Gastrocnemius medialis (tissue), 4 donors: Measurements from ENCODE around the gene BCAR1.

Source experiments
- CTCF ChIP-seq, 5 experiments: fragments of 450-650 bp in 3 of 5; fragments of 200-600 bp in 2 of 5; sonication (generic) in 2 of 5; IDR thresholded peaks in 4 of 5; conservative IDR thresholded peaks in 1 of 5; 1 replicate in 4 of 5; 2 replicates in 1 of 5; pipeline ENCODE4 v1.5.1; 2016 to 2019; ENCODE audit warnings: antibody characterized with exemption in 5 of 5, mild to moderate bottlenecking in 3 of 5, moderate library complexity in 3 of 5
- POLR2A ChIP-seq, 2 donors: fragments of 450-650 bp; IDR thresholded peaks; one replicate each; pipeline ENCODE4 v1.6.1; 2017; ENCODE audit warnings: antibody characterized with exemption in 2 of 2, mild to moderate bottlenecking in 2 of 2, moderate library complexity in 2 of 2

DNA sequence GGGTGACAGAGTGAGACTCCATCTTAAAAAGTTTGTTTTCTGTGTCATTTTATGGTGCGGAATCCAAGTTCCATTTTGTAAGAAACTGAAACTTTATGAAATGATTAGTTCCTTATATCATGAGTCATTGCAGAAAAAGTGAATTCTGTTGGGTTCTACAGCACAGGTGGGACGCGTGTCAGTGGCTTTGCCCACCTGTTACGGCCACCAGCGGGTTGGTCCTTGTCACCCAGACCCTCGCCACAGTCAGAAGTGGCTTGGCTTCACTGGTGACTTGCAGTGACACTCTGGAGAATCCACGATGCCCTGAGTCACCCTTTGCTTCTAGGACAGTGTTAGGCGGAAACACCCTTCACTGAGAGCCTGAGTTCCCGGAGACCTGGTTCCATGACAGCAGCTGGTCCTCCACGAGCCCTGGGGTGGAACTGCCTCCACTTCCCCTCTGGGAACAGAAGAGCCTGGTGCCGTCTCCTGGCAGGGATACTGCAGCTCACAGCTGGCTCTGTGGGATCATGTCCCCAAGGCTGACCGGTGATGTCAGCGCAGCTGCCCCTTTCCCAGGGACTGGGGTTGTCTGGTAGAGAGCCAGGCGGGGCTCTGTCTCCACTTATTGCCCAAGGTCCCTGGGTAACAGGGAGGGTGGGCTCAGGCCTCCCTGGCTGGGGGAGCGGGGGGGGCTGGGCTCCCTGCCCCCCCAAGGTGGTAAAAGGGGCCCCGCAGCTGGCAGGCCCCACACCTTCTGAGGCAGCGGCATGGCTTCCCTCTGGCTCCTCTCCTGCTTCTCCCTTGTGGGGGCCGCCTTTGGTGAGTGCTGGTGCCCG lies 33.0 kb downstream of the BCAR1 start, which contains the start of gene CTRB1:
- TF ChIP-seq CTCF (IDR thresholded peaks at IDR 0.05 in 4 of 5, conservative IDR thresholded peaks at IDR 0.05 in 1 of 5) = no peak
- no peak for TF ChIP-seq POLR2A (IDR thresholded peaks at IDR 0.05)
